GM18505 (cell line): ENCODE results near the gene TENM3.
A peak's percentile ranks its signal among the peaks of the same experiment; 100 is the strongest.
"Not testable (repeated sequence)": the region's sequence is repeated elsewhere in the genome, so short reads cannot be mapped to it uniquely, and the experiment has no call there.

Experiments used
- ATAC-seq: cut with Tn5 transposase; IDR thresholded peaks from one replicate; pipeline ENCODE4 v1.9.1; 2021; ENCODE audit not compliant: unreplicated experiment
- POLR2A ChIP-seq: IDR thresholded peaks from 4 replicates; pipeline ENCODE4 v1.6.1; 2011; ENCODE audit warnings: borderline replicate concordance; ENCODE audit not compliant: insufficient read depth, insufficient read length; ENCODE audit errors: extremely low read depth

TENM3 gene

DNA sequence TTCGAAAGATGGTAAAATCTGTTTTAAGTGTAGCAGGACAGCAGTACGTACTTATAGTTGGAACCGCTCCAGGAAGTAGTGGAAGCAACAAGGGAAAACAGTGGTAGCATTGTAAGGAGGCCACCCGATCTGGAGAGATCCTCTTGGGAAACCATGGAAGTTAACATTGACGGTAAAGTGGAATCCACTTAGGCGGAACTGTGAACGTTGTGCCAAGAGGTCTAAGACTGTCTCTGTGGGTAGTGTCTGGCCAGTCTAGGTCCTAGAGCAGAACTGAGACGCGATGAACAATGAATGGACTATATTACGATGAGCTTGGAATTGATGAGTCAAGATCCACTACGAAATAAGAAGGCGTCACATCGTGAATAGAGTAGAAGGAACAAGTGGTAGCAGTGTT, 124.0 kb downstream of the TENM3 start:
- TF ChIP-seq POLR2A, result no peak
- ATAC-seq, result no peak

DNA sequence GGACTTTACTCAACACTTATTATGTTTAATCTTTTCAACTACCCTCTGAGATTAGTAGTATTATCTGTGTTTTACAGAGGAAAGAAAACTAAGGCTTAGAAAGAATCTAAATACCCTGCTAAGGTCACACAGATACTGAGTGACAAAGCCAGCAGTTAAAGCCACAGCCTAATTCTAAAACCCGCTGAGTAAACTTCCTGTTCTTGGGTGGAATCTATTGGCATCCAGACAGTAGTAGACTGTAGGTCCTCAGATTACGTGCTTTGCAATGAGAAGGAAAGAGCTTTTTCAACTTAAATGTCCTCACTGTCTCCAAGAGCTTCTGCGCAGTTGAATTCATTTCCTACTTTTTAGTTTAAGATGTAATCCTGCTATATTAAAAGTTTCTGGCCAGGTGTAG, 126.0 kb downstream of the TENM3 start:
- no peak for TF ChIP-seq POLR2A
- ATAC-seq, result no peak

DNA sequence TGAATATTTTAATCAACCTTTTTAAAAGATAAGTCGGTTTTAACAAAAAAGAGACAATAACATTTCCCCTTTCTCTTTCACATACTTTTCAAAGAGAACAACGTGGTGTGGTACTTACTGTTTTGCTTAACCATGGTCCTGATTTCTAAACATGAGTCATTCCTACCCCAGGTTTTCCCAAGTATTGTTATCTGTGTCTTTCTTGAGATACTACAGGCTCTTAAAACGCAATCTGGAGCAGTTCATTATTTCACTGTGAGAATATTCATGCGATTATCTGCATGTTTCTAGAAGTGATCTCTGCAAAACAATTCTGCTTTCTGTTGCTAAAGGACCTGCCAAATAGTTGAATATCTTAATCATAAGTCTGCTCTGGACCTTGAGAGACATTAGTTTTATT, 127.3 kb downstream of the TENM3 start:
- no peak for ATAC-seq

DNA sequence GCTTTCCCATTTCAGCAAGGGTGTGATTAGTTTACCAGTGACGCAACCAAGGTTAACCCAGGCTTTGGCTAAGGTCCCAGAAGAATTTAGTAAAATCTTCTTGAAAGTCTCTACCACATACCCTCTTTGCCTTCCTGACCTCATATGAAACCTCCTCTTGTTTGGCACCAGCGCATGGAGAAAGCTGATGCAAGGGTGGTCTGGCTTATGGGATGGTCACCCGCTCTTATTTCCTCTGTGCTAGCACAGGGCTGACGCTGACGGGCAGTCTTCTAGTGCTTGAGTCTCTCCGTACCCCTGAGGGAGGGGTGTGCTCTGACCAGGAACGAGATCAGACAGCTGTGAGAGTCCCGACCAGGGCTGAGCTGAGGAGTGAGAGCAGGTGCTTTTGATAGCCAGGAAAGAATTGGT, 137.6 kb downstream of the TENM3 start:
- ATAC-seq, result no peak
- no peak for TF ChIP-seq POLR2A

More for the DNA sequence above, 127.3 kb downstream of the TENM3 start:
- no peak for TF ChIP-seq POLR2A

DNA sequence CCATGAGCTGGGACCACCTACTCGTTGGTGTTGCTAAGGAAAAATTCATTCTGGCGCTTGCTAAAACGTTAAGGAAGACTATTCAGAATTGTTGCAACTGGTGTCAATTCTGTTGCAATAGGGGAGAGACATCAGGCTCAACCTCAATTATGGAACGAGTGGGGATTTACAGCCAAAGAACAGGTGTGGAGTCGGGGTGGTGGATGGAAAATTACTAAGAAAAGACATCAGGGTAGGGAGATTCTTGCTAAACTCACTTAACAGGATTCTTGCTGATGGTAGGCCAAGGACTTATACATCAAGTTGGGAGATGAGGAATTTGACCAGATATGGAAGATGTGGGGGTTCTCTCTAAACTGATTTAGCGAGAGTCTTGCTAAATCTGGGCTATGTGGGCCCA, 139.7 kb downstream of the TENM3 start:
- TF ChIP-seq POLR2A, result no peak
- no peak for ATAC-seq

DNA sequence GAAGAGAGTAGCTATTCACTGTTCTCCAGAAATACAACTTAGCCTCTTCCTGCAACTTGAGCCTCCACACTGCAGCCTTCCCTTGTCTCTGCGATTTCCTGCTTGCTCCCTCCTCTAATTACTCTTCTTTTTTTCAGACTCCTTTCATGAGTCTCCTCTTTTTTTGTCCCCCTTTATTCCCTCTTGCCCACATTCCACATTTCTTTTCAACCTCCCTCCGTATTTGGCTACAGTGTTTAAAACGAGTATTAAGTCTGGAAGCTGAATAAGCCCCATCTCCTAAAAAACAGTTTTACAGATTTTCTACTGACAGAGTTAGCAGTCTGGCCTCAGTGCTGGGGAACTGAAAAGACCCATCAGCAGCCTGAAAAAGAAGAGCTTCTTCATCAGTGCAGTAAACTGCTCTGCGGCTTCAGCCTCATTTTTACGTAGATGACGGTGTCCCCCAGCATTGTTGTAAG, 141.5 kb downstream of the TENM3 start:
- TF ChIP-seq POLR2A, result no peak
- ATAC-seq, result no peak

DNA sequence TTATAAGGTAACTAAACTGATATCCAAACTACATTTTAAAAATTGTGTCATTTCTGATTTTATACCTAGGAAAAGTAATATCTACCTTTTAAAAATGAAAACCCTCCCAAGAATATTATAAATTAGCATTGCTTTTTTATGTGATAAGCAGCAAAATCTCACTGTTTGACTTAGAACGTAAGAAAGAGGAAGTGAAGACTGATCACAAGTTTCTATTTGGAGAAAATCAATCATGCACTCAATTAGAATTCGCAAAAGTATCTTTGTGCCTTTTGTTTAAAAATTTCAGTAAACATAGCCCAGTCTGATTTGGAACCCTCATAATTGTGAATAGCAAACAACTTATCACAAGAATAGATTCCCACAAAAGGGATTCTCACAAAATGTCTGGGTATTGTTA, 142.7 kb downstream of the TENM3 start:
- ATAC-seq, result peak; percentile 89
- no peak for TF ChIP-seq POLR2A

DNA sequence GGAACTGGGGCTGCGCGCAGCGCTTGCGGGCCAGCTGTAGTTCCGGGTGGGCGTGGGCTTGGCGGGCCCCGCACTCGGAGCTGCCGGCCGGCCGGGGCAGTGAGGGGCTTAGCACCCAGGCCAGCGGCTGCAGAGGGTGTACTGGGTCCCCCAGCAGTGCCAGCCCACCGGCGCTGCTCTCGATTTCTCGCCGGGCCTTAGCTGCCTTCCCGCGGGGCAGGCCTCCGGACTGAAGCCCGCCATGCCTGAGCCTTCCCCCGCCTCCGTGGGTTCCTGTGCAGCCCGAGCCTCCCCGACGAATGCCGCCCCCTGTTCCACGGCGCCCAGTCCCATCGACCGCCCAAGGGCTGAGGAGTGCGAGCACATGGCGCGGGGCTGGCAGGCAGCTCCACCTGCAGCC, 143.4 kb downstream of the TENM3 start:
- not testable (repeated sequence) for ATAC-seq

DNA sequence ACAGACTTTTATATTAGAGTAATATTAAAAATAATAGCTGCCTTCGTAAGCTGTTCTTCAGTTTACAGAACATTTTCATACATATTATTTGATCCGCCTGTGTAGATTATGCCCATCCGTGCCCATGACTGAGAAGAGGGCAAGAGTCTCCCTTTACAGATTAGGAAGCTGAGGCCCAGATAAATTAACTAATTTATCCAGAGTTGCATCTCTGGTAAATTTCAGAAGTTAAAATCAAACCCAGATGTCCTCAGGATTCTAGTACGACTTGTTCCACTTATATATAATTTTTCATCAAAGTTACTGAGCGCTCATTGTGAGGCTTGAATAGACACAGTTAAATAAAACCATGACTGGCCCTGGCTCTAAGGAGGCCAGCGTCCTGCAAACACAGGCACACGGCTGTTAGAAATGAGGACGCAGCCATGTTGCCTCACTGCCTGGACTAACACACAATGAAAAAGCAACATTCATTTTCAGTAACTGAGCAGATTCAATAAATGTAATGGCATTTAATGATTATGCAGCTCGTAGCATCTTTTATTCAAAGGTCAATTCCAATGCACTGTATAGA, 148.0 kb downstream of the TENM3 start:
- TF ChIP-seq POLR2A, result no peak
- ATAC-seq, result no peak

DNA sequence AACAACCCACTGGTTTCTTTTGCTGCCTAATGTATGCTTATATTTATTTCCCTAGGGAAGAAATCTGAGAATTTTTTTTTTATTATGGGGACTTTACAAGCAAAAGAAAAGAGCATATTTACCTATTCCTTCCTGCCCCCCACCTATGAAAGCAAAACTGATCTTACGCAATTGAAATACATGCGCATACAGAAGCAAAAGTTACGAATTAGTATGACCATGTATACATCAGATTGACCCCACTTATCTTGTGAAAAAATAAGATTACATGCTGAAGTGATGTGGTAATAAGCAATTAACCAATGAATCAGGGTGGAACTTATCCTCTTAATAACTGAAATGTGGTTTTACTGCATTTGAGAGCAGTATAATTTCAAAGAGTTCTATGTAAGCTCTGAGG, 151.0 kb downstream of the TENM3 start:
- no peak for ATAC-seq
- no peak for TF ChIP-seq POLR2A

DNA sequence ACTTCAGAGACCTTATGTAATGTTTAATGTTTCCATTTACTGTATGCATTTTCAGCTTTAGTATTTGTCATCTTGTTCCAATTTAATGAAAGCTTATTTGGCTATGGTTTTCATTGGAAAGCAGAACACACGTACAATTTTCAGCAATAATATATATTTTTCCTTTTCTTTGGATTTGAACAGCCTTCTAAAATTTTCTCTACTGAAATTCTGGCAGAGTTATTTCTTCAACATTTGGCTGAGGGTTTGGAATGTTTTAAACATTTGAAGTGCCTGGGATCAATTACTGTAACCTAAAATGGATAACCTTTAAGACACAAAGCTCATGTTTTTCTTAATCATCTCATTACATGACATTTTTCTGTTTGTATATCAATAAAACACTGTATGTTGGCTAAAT, 156.9 kb downstream of the TENM3 start:
- TF ChIP-seq POLR2A, result no peak
- ATAC-seq, result no peak

DNA sequence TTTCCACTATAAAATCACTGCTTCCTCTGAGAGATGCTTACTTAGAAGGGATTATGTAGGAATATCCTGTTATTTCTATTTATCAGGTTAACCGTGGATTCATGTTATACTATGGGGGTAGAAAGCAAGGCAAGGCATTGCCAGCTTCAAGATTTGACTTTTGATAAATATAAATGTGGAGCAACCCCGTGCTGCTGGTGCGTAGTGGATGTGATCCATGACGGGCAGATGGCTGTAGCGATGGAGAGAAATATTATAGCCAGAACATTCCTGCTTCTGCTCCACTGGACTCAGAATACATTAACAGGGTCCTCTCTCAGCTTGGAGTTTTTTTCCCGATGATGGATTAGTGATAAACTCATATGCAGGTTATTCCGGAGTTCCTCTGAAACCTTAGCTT, 157.6 kb downstream of the TENM3 start:
- no peak for ATAC-seq
- TF ChIP-seq POLR2A, result no peak

DNA sequence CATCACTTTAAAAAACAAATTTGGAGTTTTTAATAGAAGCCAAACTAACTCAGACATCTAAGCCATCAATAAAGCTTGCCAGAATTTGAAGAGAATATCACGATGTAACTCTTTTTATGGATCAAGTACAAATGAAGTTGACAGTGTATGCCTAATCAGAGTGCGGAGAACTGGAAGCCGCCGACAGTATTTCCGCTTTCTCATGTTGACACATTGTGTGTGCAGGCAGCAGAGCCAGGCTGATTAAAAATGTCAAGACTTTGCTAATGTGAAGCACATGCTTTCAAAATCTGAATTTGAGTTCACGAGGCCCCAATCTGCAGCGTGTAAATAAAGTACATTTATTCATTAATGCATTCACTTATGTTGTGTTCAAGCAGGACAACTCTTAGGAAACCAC, 161.2 kb downstream of the TENM3 start:
- ATAC-seq, result no peak
- TF ChIP-seq POLR2A, result no peak

DNA sequence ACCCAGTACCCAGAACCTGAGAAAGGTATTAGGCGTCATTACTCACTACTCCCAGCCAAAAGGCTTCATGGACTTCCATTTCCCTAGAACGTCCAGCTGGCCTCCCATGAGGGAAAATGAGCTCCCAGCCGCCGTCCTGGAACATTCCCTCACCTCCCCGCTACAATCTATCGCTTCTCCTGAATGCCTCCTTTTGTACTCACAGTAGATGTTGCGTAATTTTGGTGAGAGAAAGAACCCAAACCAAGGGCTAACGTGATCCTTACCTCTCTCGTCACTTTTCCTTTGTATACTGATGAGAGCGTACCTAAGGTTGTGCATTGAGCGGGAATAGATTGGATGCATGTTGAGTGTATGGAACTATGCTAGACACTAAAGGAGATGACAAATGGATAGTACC, 161.9 kb downstream of the TENM3 start:
- no peak for TF ChIP-seq POLR2A
- ATAC-seq, result no peak

DNA sequence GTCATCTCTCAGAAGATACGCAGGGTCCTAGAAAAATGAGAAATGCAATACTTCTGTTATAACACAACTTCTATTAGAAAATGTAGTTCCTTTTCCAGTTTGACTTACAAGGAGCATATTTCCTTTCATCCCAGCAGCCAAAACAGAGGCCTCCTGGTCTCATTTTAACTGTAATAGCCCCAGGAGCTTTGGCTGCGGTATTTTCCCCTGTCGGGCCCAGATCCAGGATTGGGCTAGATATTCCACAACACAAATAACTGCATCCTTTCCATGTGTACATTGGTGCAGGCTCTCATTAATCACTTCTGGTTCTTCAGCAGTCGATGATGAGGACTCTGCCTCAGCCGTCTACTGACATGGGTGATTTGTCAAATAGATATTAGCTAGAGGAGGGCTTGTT, 166.1 kb downstream of the TENM3 start:
- TF ChIP-seq POLR2A, result no peak
- no peak for ATAC-seq
